Measurements from ENCODE around the gene USO1. TPM values are rescaled to one million over a fixed set of nuclear protein-coding genes. Genes with fewer than 3 reads are reported as not detected.

USO1 gene
- total and polyA plus RNA-seq, 2 of the 13 experiments (the other 11 are each of a cell fraction or from before 2014, with no cell fraction given), result 52.2 to 87.7 TPM

DNA sequence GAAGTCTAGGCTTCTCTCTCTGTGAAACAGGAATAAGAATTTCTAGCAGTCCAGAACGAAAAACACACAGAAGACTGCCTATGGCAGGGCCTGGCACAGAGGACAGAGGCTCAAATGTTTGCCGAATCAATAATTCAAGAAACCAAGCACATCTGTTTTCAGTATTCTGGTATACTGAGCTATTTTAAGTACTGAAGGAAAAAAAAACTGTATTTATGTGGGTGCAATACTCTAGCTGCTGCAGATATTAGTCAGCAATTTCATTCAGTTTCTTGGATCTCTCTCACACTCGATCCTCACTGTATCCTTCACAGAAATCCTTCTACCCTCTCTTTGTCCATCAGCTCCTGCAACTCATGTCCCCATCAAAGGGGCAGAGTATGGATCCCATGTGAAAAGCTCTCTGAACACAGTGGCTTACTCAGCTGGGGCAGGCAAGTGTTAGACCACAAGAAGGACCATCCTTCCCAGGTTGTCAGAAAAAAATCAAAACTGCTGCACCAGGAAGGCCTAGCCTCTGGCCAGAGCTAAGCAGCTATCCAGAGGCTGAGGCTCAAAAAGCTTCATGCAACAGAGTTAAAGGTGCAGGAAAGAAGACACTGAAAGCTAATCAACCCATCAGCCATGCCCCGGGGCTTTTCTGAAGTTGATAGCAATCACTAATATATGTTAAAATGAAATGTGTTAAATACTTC, 9.1 kb upstream of the USO1 start:
- no peak overlapping the region for H3K9ac ChIP-seq (ENCODE audit: insufficient read depth, low read depth, low read length)
- no peak overlapping the region for H3K4me3 ChIP-seq (replicated peaks in 1 of 3; ENCODE audit: insufficient read depth in 1 of 3, low read depth in 2 of 3, low read length in 3 of 3)
- ChIA-PET CTCF (ENCODE audit: low intra/inter-chr PET ratio, low total read pairs) (no interaction called here), POLR2A (interaction anchor here (0.6 to 5.1 kb wide), 2 partner anchors 9 to 21 kb away, joined by 4 to 29 read pairs; partner anchors contain the start of gene USO1)
- H4K20me1 ChIP-seq (ENCODE audit: insufficient read depth, low read length), result no peaks in the 10 kb centered on the region
- no TSS peak for BruUV-seq (replicated peaks)
- H3K79me2 ChIP-seq (ENCODE audit: insufficient read depth, low read length), result no peaks in the 10 kb centered on the region
- H3K4me2 ChIP-seq (ENCODE audit: low read depth, low read length), result no peak overlapping the region
- 90% methylated on average over 4 of the region's 4 CpGs for WGBS (ENCODE audit: low lambda C conversion rate)
- FAIRE-seq, result no peak
- DNase-seq (ENCODE audit: low spot score), result no peak
- H3K27ac ChIP-seq (ENCODE audit: extremely low read length, insufficient read depth, low read length), result no peak overlapping the region
- no peaks in the 10 kb centered on the region for H3K27me3 ChIP-seq (ENCODE audit: control insufficient read depth in 1 of 2, insufficient read depth in 2 of 2, low read length in 2 of 2)
- no peak overlapping the region for H2AFZ ChIP-seq (ENCODE audit: low read length)
- intact Hi-C loops (cut with micrococcal nuclease; ENCODE audit: unreplicated experiment) (no loop called here), in situ Hi-C loops (cut with HindIII; ENCODE audit: extremely low pct_ligation_motif_present, low pct_unique_long_range_greater_than_20kb) (no loop called here)
- no peaks in the 10 kb centered on the region for H3K9me3 ChIP-seq (ENCODE audit: low read length)
- peak; percentile 50 for ATAC-seq
- H3K4me1 ChIP-seq (ENCODE audit: insufficient read depth, low read length), result peaks cover 8% of the 10 kb centered on the region; the same call in 1 of the 2 replicates
- H3K36me3 ChIP-seq (replicated peaks in 1 of 2; ENCODE audit: control insufficient read depth in 1 of 2, insufficient read depth in 2 of 2, low read length in 2 of 2), result peaks cover 0 to 4% of the 10 kb centered on the region in 2 experiments; a peak in 2 of 5 replicates
- TF ChIP-seq, protein P1, sequence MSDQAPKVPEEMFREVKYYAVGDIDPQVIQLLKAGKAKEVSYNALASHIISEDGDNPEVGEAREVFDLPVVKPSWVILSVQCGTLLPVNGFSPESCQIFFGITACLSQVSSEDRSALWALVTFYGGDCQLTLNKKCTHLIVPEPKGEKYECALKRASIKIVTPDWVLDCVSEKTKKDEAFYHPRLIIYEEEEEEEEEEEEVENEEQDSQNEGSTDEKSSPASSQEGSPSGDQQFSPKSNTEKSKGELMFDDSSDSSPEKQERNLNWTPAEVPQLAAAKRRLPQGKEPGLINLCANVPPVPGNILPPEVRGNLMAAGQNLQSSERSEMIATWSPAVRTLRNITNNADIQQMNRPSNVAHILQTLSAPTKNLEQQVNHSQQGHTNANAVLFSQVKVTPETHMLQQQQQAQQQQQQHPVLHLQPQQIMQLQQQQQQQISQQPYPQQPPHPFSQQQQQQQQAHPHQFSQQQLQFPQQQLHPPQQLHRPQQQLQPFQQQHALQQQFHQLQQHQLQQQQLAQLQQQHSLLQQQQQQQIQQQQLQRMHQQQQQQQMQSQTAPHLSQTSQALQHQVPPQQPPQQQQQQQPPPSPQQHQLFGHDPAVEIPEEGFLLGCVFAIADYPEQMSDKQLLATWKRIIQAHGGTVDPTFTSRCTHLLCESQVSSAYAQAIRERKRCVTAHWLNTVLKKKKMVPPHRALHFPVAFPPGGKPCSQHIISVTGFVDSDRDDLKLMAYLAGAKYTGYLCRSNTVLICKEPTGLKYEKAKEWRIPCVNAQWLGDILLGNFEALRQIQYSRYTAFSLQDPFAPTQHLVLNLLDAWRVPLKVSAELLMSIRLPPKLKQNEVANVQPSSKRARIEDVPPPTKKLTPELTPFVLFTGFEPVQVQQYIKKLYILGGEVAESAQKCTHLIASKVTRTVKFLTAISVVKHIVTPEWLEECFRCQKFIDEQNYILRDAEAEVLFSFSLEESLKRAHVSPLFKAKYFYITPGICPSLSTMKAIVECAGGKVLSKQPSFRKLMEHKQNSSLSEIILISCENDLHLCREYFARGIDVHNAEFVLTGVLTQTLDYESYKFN (CRISPR knock-in tag; conservative IDR thresholded peaks at IDR 0.05), result no peak
- TF ChIP-seq ZNF839 (CRISPR knock-in tag; IDR thresholded peaks at IDR 0.05; ENCODE audit: borderline replicate concordance), result no peak
- TF ChIP-seq BRCA1 (CRISPR knock-in tag; IDR thresholded peaks at IDR 0.05), result no peak
- no peak for TF ChIP-seq HNRNPUL1 (IDR thresholded peaks at IDR 0.05; ENCODE audit: low read depth, low read length)
- TF ChIP-seq ZNF232 (CRISPR knock-in tag; IDR thresholded peaks at IDR 0.05; ENCODE audit: borderline replicate concordance), result no peak
- TF ChIP-seq, protein P2, sequence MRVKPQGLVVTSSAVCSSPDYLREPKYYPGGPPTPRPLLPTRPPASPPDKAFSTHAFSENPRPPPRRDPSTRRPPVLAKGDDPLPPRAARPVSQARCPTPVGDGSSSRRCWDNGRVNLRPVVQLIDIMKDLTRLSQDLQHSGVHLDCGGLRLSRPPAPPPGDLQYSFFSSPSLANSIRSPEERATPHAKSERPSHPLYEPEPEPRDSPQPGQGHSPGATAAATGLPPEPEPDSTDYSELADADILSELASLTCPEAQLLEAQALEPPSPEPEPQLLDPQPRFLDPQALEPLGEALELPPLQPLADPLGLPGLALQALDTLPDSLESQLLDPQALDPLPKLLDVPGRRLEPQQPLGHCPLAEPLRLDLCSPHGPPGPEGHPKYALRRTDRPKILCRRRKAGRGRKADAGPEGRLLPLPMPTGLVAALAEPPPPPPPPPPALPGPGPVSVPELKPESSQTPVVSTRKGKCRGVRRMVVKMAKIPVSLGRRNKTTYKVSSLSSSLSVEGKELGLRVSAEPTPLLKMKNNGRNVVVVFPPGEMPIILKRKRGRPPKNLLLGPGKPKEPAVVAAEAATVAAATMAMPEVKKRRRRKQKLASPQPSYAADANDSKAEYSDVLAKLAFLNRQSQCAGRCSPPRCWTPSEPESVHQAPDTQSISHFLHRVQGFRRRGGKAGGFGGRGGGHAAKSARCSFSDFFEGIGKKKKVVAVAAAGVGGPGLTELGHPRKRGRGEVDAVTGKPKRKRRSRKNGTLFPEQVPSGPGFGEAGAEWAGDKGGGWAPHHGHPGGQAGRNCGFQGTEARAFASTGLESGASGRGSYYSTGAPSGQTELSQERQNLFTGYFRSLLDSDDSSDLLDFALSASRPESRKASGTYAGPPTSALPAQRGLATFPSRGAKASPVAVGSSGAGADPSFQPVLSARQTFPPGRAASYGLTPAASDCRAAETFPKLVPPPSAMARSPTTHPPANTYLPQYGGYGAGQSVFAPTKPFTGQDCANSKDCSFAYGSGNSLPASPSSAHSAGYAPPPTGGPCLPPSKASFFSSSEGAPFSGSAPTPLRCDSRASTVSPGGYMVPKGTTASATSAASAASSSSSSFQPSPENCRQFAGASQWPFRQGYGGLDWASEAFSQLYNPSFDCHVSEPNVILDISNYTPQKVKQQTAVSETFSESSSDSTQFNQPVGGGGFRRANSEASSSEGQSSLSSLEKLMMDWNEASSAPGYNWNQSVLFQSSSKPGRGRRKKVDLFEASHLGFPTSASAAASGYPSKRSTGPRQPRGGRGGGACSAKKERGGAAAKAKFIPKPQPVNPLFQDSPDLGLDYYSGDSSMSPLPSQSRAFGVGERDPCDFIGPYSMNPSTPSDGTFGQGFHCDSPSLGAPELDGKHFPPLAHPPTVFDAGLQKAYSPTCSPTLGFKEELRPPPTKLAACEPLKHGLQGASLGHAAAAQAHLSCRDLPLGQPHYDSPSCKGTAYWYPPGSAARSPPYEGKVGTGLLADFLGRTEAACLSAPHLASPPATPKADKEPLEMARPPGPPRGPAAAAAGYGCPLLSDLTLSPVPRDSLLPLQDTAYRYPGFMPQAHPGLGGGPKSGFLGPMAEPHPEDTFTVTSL (CRISPR knock-in tag; IDR thresholded peaks at IDR 0.05; ENCODE audit: borderline replicate concordance), result no peak
- TF ChIP-seq, protein P3, sequence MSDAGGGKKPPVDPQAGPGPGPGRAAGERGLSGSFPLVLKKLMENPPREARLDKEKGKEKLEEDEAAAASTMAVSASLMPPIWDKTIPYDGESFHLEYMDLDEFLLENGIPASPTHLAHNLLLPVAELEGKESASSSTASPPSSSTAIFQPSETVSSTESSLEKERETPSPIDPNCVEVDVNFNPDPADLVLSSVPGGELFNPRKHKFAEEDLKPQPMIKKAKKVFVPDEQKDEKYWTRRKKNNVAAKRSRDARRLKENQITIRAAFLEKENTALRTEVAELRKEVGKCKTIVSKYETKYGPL (CRISPR knock-in tag; IDR thresholded peaks at IDR 0.05), result no peak
- no peak for TF ChIP-seq ETV6 (CRISPR knock-in tag; conservative IDR thresholded peaks at IDR 0.05)
- TF ChIP-seq JDP2 (CRISPR knock-in tag; IDR thresholded peaks at IDR 0.05; ENCODE audit: borderline replicate concordance), result no peak
- TF ChIP-seq, protein P4, sequence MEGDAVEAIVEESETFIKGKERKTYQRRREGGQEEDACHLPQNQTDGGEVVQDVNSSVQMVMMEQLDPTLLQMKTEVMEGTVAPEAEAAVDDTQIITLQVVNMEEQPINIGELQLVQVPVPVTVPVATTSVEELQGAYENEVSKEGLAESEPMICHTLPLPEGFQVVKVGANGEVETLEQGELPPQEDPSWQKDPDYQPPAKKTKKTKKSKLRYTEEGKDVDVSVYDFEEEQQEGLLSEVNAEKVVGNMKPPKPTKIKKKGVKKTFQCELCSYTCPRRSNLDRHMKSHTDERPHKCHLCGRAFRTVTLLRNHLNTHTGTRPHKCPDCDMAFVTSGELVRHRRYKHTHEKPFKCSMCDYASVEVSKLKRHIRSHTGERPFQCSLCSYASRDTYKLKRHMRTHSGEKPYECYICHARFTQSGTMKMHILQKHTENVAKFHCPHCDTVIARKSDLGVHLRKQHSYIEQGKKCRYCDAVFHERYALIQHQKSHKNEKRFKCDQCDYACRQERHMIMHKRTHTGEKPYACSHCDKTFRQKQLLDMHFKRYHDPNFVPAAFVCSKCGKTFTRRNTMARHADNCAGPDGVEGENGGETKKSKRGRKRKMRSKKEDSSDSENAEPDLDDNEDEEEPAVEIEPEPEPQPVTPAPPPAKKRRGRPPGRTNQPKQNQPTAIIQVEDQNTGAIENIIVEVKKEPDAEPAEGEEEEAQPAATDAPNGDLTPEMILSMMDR (CRISPR knock-in tag; IDR thresholded peaks at IDR 0.05), result no peak
- TF ChIP-seq ZKSCAN8 (CRISPR knock-in tag; IDR thresholded peaks at IDR 0.05; ENCODE audit: borderline replicate concordance), result no peak
